HEK293 (cell line): ENCODE data around the gene HHAT.

Experiments used
- CTCF ChIA-PET: fragments of 350-600 bp; formaldehyde crosslinking; extraction: SDS; loops from one replicate; lab custom pipeline; 2021; ENCODE audit warnings: antibody characterized with exemption; lab: Yijun Ruan, JAX
- POLR2A ChIA-PET: fragments of 300-600 bp; formaldehyde crosslinking; extraction: SDS; loops from one replicate; lab custom pipeline; 2020; ENCODE audit warnings: antibody characterized with exemption, inconsistent platforms; lab: Yijun Ruan, JAX
- H3K27ac ChIP-seq: fragments of 200-500 bp; sonication (Bioruptor generic); 2 replicates; pipeline ENCODE4 v1.5.1; 2014; ENCODE audit warnings: low read depth, low read length, control low read depth, inconsistent platforms; ENCODE audit errors: extremely low read depth
- H3K36me3 ChIP-seq, 2 experiments: fragments of 200-500 bp in 1 of 2; sonication (Bioruptor generic) in 1 of 2; 1 replicate in 1 of 2; 2 replicates in 1 of 2; pipeline ENCODE4 v1.5.1; 2014 to 2017; ENCODE audit warnings: inconsistent platforms in 2 of 2, low read length in 2 of 2; ENCODE audit not compliant: control insufficient read depth in 2 of 2, insufficient read depth in 1 of 2
- H3K4me1 ChIP-seq: fragments of 200-500 bp; sonication (Bioruptor generic); 2 replicates; pipeline ENCODE4 v1.5.1; 2014; ENCODE audit warnings: mild to moderate bottlenecking, low read length, inconsistent platforms; ENCODE audit not compliant: control insufficient read depth, insufficient read depth
- H3K4me3 ChIP-seq: 2 replicates; pipeline ENCODE4 v1.5.1; 2011; ENCODE audit warnings: low read depth, mild to moderate bottlenecking, control low read depth, low read length, moderate library complexity
- H3K9me3 ChIP-seq: fragments of 200-500 bp; sonication (Bioruptor generic); 2 replicates; pipeline ENCODE4 v1.5.1; 2014; ENCODE audit warnings: low read depth, low read length, inconsistent platforms; ENCODE audit not compliant: control insufficient read depth, insufficient read depth
- BCL11B ChIP-seq: fragments of 450-650 bp; formaldehyde crosslinking; IDR thresholded peaks from 2 replicates; pipeline ENCODE4 v1.5.1; 2016; ENCODE audit warnings: low read depth, missing biosample characterization, missing genetic modification characterization
- BCL6B ChIP-seq: fragments of 450-650 bp; formaldehyde crosslinking; IDR thresholded peaks from 2 replicates; pipeline ENCODE4 v1.5.1; 2017; ENCODE audit warnings: missing biosample characterization, missing genetic modification characterization
- GLI4 ChIP-seq: fragments of 450-650 bp; formaldehyde crosslinking; IDR thresholded peaks from 2 replicates; pipeline ENCODE4 v1.5.1; 2016; ENCODE audit warnings: missing biosample characterization, missing genetic modification characterization
- GLIS1 ChIP-seq: fragments of 450-650 bp; formaldehyde crosslinking; IDR thresholded peaks from 2 replicates; pipeline ENCODE4 v1.5.1; 2016; ENCODE audit warnings: missing biosample characterization, missing genetic modification characterization
- KLF1 ChIP-seq: fragments of 450-650 bp; formaldehyde crosslinking; IDR thresholded peaks from 2 replicates; pipeline ENCODE4 v1.5.1; 2016; ENCODE audit warnings: missing biosample characterization, missing genetic modification characterization
- KLF16 ChIP-seq: fragments of 450-650 bp; formaldehyde crosslinking; IDR thresholded peaks from 2 replicates; pipeline ENCODE4 v1.5.1; 2017; ENCODE audit warnings: missing biosample characterization, missing genetic modification characterization
- KLF9 ChIP-seq: fragments of 450-650 bp; formaldehyde crosslinking; IDR thresholded peaks from 2 replicates; pipeline ENCODE4 v1.5.1; 2016; ENCODE audit warnings: missing biosample characterization, missing genetic modification characterization, low read depth
- OVOL3 ChIP-seq: fragments of 450-650 bp; formaldehyde crosslinking; IDR thresholded peaks from 2 replicates; pipeline ENCODE4 v1.5.1; 2016; ENCODE audit warnings: missing biosample characterization, missing genetic modification characterization
- SP3 ChIP-seq: fragments of 450-650 bp; formaldehyde crosslinking; IDR thresholded peaks from 2 replicates; pipeline ENCODE4 v1.5.1; 2016; ENCODE audit warnings: missing biosample characterization, missing genetic modification characterization
- YY2 ChIP-seq: fragments of 450-650 bp; formaldehyde crosslinking; IDR thresholded peaks from 2 replicates; pipeline ENCODE4 v1.5.1; 2016; ENCODE audit warnings: missing biosample characterization, missing genetic modification characterization
- ZBTB17 ChIP-seq: fragments of 450-650 bp; formaldehyde crosslinking; IDR thresholded peaks from 2 replicates; pipeline ENCODE4 v1.5.1; 2016; ENCODE audit warnings: missing biosample characterization, missing genetic modification characterization
- ZNF133 ChIP-seq: fragments of 450-650 bp; formaldehyde crosslinking; IDR thresholded peaks from 2 replicates; pipeline ENCODE4 v1.5.1; 2016; ENCODE audit warnings: missing biosample characterization, missing genetic modification characterization
- ZNF169 ChIP-seq: fragments of 450-650 bp; formaldehyde crosslinking; IDR thresholded peaks from 2 replicates; pipeline ENCODE4 v1.5.1; 2016; ENCODE audit warnings: missing biosample characterization, missing genetic modification characterization
- ZNF211 ChIP-seq: fragments of 450-650 bp; formaldehyde crosslinking; IDR thresholded peaks from 2 replicates; pipeline ENCODE4 v1.5.1; 2016; ENCODE audit warnings: low read depth, missing biosample characterization, missing genetic modification characterization
- ZNF214 ChIP-seq: fragments of 450-650 bp; formaldehyde crosslinking; IDR thresholded peaks from 2 replicates; pipeline ENCODE4 v1.5.1; 2017; ENCODE audit warnings: missing biosample characterization, mild to moderate bottlenecking, missing genetic modification characterization, borderline replicate concordance
- ZNF221 ChIP-seq: fragments of 450-650 bp; formaldehyde crosslinking; IDR thresholded peaks from 2 replicates; pipeline ENCODE4 v1.5.1; 2017; ENCODE audit warnings: missing biosample characterization, missing genetic modification characterization, borderline replicate concordance
- ZNF324 ChIP-seq: fragments of 450-650 bp; formaldehyde crosslinking; IDR thresholded peaks from 2 replicates; pipeline ENCODE4 v1.5.1; 2016; ENCODE audit warnings: missing biosample characterization, missing genetic modification characterization
- ZNF350 ChIP-seq: fragments of 450-650 bp; formaldehyde crosslinking; IDR thresholded peaks from 2 replicates; pipeline ENCODE4 v1.5.0; 2017; ENCODE audit warnings: missing biosample characterization, mild to moderate bottlenecking, missing genetic modification characterization
- ZNF449 ChIP-seq: fragments of 450-650 bp; formaldehyde crosslinking; IDR thresholded peaks from 2 replicates; pipeline ENCODE4 v1.5.1; 2017; ENCODE audit warnings: missing biosample characterization, mild to moderate bottlenecking, missing genetic modification characterization, moderate library complexity
- ZNF555 ChIP-seq: fragments of 450-650 bp; formaldehyde crosslinking; conservative IDR thresholded peaks from 2 replicates; pipeline ENCODE4 v1.5.1; 2017; ENCODE audit warnings: missing biosample characterization, mild to moderate bottlenecking, missing genetic modification characterization, inconsistent platforms
- ZNF600 ChIP-seq: fragments of 450-650 bp; formaldehyde crosslinking; IDR thresholded peaks from 2 replicates; pipeline ENCODE4 v1.5.1; 2016; ENCODE audit warnings: missing biosample characterization, missing genetic modification characterization
- ZNF658 ChIP-seq: fragments of 450-650 bp; formaldehyde crosslinking; IDR thresholded peaks from 2 replicates; pipeline ENCODE4; 2016; ENCODE audit warnings: missing biosample characterization, missing genetic modification characterization
- ZNF664 ChIP-seq: fragments of 450-650 bp; formaldehyde crosslinking; IDR thresholded peaks from 2 replicates; pipeline ENCODE4 v1.5.1; 2016; ENCODE audit warnings: missing biosample characterization, missing genetic modification characterization
- ZNF791 ChIP-seq: fragments of 450-650 bp; formaldehyde crosslinking; IDR thresholded peaks from 2 replicates; pipeline ENCODE4 v1.5.1; 2016; ENCODE audit warnings: missing biosample characterization, missing genetic modification characterization
- ZSCAN23 ChIP-seq: fragments of 450-650 bp; formaldehyde crosslinking; IDR thresholded peaks from 2 replicates; pipeline ENCODE4 v1.5.1; 2016; ENCODE audit warnings: missing biosample characterization, missing genetic modification characterization
- TF ChIP-seq, protein P1 (sequence below): fragments of 450-650 bp; formaldehyde crosslinking; IDR thresholded peaks from 2 replicates; pipeline ENCODE4 v1.5.1; 2017; ENCODE audit warnings: missing biosample characterization, missing genetic modification characterization
- TF ChIP-seq, protein P2 (sequence below): fragments of 450-650 bp; formaldehyde crosslinking; IDR thresholded peaks from 2 replicates; pipeline ENCODE4 v1.5.1; 2016; ENCODE audit warnings: missing biosample characterization, missing genetic modification characterization

The HHAT gene

GRCh38 chr1:210700511-210700910 is 371.8 kb downstream of the HHAT start:
- H3K4me1 ChIP-seq: no peaks in the 10 kb centered on the region
- no peaks in the 10 kb centered on the region for H3K9me3 ChIP-seq
- no peaks in the 10 kb centered on the region for H3K36me3 ChIP-seq
- H3K27ac ChIP-seq: no peak overlapping the region
- ChIA-PET CTCF (interaction anchor here (0.6 kb wide), 1 partner anchor 79 kb away, joined by 3 read pairs; no protein-coding TSS in a partner anchor), POLR2A (no interaction called here)
- no peak for TF ChIP-seq ZNF133 (tag by site-specific recombination)
- no peak for TF ChIP-seq KLF16 (tag by site-specific recombination)
- no peak for TF ChIP-seq ZNF791 (tag by site-specific recombination)
- TF ChIP-seq, protein P1, sequence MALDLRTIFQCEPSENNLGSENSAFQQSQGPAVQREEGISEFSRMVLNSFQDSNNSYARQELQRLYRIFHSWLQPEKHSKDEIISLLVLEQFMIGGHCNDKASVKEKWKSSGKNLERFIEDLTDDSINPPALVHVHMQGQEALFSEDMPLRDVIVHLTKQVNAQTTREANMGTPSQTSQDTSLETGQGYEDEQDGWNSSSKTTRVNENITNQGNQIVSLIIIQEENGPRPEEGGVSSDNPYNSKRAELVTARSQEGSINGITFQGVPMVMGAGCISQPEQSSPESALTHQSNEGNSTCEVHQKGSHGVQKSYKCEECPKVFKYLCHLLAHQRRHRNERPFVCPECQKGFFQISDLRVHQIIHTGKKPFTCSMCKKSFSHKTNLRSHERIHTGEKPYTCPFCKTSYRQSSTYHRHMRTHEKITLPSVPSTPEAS (tag by site-specific recombination): no peak
- TF ChIP-seq ZNF211 (tag by site-specific recombination): no peak
- TF ChIP-seq ZNF664 (tag by site-specific recombination): no peak
- TF ChIP-seq SP3: no peak
- TF ChIP-seq, protein P2, sequence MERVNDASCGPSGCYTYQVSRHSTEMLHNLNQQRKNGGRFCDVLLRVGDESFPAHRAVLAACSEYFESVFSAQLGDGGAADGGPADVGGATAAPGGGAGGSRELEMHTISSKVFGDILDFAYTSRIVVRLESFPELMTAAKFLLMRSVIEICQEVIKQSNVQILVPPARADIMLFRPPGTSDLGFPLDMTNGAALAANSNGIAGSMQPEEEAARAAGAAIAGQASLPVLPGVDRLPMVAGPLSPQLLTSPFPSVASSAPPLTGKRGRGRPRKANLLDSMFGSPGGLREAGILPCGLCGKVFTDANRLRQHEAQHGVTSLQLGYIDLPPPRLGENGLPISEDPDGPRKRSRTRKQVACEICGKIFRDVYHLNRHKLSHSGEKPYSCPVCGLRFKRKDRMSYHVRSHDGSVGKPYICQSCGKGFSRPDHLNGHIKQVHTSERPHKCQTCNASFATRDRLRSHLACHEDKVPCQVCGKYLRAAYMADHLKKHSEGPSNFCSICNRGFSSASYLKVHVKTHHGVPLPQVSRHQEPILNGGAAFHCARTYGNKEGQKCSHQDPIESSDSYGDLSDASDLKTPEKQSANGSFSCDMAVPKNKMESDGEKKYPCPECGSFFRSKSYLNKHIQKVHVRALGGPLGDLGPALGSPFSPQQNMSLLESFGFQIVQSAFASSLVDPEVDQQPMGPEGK (tag by site-specific recombination): no peak
- no peak for TF ChIP-seq GLIS1
- no peak for TF ChIP-seq ZNF324
- no peak for TF ChIP-seq KLF9 (tag by site-specific recombination)
- no peak for TF ChIP-seq ZNF221 (tag by site-specific recombination)
- no peak for TF ChIP-seq YY2 (tag by site-specific recombination)
- TF ChIP-seq ZSCAN23 (tag by site-specific recombination): no peak
- no peak for TF ChIP-seq ZNF658 (tag by site-specific recombination)
- no peak for TF ChIP-seq KLF1 (tag by site-specific recombination)
- TF ChIP-seq ZNF449 (tag by site-specific recombination): no peak
- H3K4me3 ChIP-seq: no peak overlapping the region

- CTCF ChIA-PET: interaction anchor here (0.6 to 1.3 kb wide), 4 partner anchors 249 to 432 kb away, joined by 3 to 6 read pairs (median 4); partner anchors contain the start of gene KCNH1
- POLR2A ChIA-PET: no interaction called here
- H3K27ac ChIP-seq: no peak overlapping the region
- no peaks in the 10 kb centered on the region for H3K36me3 ChIP-seq
- no peaks in the 10 kb centered on the region for H3K4me1 ChIP-seq
- H3K4me3 ChIP-seq: no peak overlapping the region
- no peaks in the 10 kb centered on the region for H3K9me3 ChIP-seq
- TF ChIP-seq BCL11B (tag by site-specific recombination) (no peak), ZBTB17 (tag by site-specific recombination) (no peak), ZNF133 (tag by site-specific recombination) (no peak), GLI4 (no peak)
Observed at GRCh38 chr1:210702506-210702905, 373.8 kb downstream of the HHAT start.

GRCh38 chr1:210703593-210703992 is 374.9 kb downstream of the HHAT start:
- Histone ChIP-seq H3K36me3 (no peaks in the 10 kb centered on the region), H3K4me1 (no peaks in the 10 kb centered on the region), H3K9me3 (no peaks in the 10 kb centered on the region), H3K27ac (no peak overlapping the region), H3K4me3 (no peak overlapping the region)
- CTCF ChIA-PET: no interaction called here
- POLR2A ChIA-PET: no interaction called here
- TF ChIP-seq BCL6B: no peak
- TF ChIP-seq ZNF169 (tag by site-specific recombination): no peak
- TF ChIP-seq OVOL3 (tag by site-specific recombination): no peak
- TF ChIP-seq ZNF600 (tag by site-specific recombination): no peak
- no peak for TF ChIP-seq ZNF214 (tag by site-specific recombination)
- no peak for TF ChIP-seq ZNF350 (tag by site-specific recombination)
- TF ChIP-seq ZNF555: no peak
- TF ChIP-seq KLF9 (tag by site-specific recombination): no peak
